ENCODE measurements around the gene PALLD. TPM values are rescaled to one million over a fixed set of nuclear protein-coding genes. Genes with fewer than 3 reads are reported as not detected.

Gene PALLD
- total RNA-seq, 1 experiment from 2014 or later = 23.7 TPM

DNA sequence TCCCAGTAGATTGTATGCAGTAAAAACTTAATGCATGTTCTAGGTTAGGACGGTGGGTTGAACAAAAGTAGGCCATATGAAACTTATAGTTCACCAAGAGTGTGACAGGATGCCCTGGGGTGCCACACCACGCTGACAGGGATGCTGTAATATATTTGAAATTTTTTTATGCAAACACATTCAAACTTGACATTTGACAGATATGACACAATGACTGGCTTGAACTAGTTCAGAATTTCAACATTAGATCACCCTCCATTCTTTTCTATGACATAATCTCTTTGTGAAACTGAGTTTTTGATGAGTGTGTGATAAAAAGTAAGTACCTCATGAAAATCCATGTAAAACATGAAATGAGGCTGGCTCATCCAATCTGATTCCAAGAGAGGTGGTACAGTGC lies 198.4 kb downstream of the PALLD start (continued):
- no peak for TF ChIP-seq ARID4B (CRISPR knock-in tag; IDR thresholded peaks at IDR 0.05; ENCODE audit: borderline replicate concordance)
- no peak for TF ChIP-seq FOXK1 (CRISPR knock-in tag; IDR thresholded peaks at IDR 0.05)

DNA sequence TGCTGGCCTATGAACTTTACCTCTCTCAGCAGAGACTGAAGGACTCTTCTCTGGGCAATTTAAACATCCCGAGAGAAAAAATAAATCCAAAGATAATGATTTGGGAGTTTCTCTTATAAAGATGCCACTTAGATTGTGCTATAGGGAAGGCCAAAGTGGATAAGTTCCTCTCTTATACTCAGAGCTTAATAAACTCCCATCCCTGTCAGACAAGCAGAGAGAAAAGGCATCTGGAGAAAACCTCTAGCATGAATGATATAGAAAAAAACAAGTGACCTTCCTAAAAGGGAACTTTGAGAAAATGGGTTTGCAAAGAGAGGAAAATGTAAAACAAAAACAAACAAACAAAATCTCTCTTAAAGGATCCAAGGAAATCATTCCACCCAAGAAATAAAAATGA lies 199.4 kb downstream of the PALLD start:
- H3K36me3 Mint-ChIP-seq = no peaks in the 10 kb centered on the region
- peaks cover 25% of the 10 kb centered on the region for H3K4me1 Mint-ChIP-seq
- ChIA-PET CTCF (no interaction called here), POLR2A (no interaction called here)
- no peaks in the 10 kb centered on the region for H3K9me3 Mint-ChIP-seq
- TF ChIP-seq IRF2 (CRISPR knock-in tag; IDR thresholded peaks at IDR 0.05; ENCODE audit: borderline replicate concordance, low read depth) = no peak
- DNase-seq (ENCODE audit: low spot score) = no peak
- no peak overlapping the region for H3K4me3 Mint-ChIP-seq
- no peaks in the 10 kb centered on the region for H3K27me3 Mint-ChIP-seq (ENCODE audit: low read depth)
- H3K27ac Mint-ChIP-seq = no peak overlapping the region
- no peak for ATAC-seq

DNA sequence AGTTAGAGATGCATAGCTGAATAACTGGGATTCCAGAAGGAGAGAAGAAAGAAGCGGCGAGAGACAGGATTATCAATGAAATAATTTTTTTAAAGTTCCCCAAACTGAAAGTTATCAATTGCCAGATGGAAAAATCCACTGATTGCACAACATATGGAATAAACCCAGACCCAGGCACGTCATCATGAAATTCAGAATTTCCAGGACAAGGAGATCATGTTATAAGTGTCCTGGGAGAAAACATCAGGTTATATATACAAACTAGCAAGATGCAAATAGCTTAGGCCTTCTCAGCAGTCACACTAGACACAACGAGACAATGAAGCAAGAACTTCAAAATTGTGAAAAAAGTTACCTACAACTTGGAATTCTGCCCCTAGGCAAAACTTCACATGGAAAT lies 200.0 kb downstream of the PALLD start:
- no peak for DNase-seq (ENCODE audit: low spot score)
- CTCF ChIA-PET = no interaction called here

GRCh38 chr4:168699224-168699878 lies 202.5 kb downstream of the PALLD start:
- ATAC-seq (no peak), DNase-seq (ENCODE audit: low spot score) (no peak)
- Mint-ChIP-seq H3K27me3 (ENCODE audit: low read depth) (no peaks in the 10 kb centered on the region), H3K4me1 (peaks cover 12% of the 10 kb centered on the region), H3K36me3 (no peaks in the 10 kb centered on the region), H3K4me3 (no peak overlapping the region), H3K9me3 (no peaks in the 10 kb centered on the region), H3K27ac (no peak overlapping the region)
- no peak for TF ChIP-seq ZNF121 (CRISPR knock-in tag; IDR thresholded peaks at IDR 0.05)
- peak; percentile 58; the same call in 1 of the 2 replicates for TF ChIP-seq GABPB1 (CRISPR knock-in tag; IDR thresholded peaks at IDR 0.05)
- ChIA-PET CTCF (no interaction called here), POLR2A (no interaction called here)

More for the DNA sequence above, 200.0 kb downstream of the PALLD start:
- POLR2A ChIA-PET = no interaction called here
- Mint-ChIP-seq H3K4me3 (no peak overlapping the region), H3K27ac (no peak overlapping the region), H3K36me3 (no peaks in the 10 kb centered on the region), H3K27me3 (ENCODE audit: low read depth) (no peaks in the 10 kb centered on the region), H3K9me3 (no peaks in the 10 kb centered on the region), H3K4me1 (peaks cover 19% of the 10 kb centered on the region)
- TF ChIP-seq E2F5 (CRISPR knock-in tag; IDR thresholded peaks at IDR 0.05) = no peak
- no peak for TF ChIP-seq ZNF671 (CRISPR knock-in tag; IDR thresholded peaks at IDR 0.05)
- no peak for TF ChIP-seq MLX (CRISPR knock-in tag; IDR thresholded peaks at IDR 0.05)
- ATAC-seq = no peak

DNA sequence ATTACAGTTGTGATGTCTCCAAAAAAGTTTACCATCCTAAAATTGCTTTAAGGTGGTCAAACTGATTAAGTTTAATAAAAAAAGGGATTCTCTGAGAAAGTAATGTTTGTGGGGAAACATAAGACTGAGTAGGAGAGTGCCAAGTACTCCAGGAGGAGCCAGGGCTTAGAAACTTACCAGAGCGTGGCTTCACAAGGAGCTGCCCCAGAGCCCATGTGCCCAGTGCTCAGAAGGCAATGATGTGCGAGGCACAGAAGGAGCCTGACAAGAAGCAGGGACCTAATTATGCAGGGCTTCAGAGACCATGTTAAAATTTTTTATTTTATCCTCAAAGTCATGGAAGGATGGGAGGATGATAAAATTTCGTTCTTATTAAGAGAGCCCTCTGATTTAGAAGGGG lies 204.2 kb downstream of the PALLD start:
- ChIA-PET CTCF (no interaction called here), POLR2A (no interaction called here)
- DNase-seq (ENCODE audit: low spot score) (no peak), ATAC-seq (no peak)
- Mint-ChIP-seq H3K36me3 (no peaks in the 10 kb centered on the region), H3K27ac (no peak overlapping the region), H3K9me3 (no peaks in the 10 kb centered on the region), H3K27me3 (ENCODE audit: low read depth) (no peaks in the 10 kb centered on the region), H3K4me3 (no peak overlapping the region), H3K4me1 (peaks cover 5% of the 10 kb centered on the region)
- TF ChIP-seq MXD4 (CRISPR knock-in tag; IDR thresholded peaks at IDR 0.05; ENCODE audit: borderline replicate concordance) = no peak
- TF ChIP-seq, protein P1, sequence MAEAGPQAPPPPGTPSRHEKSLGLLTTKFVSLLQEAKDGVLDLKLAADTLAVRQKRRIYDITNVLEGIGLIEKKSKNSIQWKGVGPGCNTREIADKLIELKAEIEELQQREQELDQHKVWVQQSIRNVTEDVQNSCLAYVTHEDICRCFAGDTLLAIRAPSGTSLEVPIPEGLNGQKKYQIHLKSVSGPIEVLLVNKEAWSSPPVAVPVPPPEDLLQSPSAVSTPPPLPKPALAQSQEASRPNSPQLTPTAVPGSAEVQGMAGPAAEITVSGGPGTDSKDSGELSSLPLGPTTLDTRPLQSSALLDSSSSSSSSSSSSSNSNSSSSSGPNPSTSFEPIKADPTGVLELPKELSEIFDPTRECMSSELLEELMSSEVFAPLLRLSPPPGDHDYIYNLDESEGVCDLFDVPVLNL (CRISPR knock-in tag; IDR thresholded peaks at IDR 0.05; ENCODE audit: borderline replicate concordance, low read depth) = no peak
- TF ChIP-seq, protein P2, sequence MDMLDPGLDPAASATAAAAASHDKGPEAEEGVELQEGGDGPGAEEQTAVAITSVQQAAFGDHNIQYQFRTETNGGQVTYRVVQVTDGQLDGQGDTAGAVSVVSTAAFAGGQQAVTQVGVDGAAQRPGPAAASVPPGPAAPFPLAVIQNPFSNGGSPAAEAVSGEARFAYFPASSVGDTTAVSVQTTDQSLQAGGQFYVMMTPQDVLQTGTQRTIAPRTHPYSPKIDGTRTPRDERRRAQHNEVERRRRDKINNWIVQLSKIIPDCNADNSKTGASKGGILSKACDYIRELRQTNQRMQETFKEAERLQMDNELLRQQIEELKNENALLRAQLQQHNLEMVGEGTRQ (CRISPR knock-in tag; IDR thresholded peaks at IDR 0.05) = no peak
- no peak for TF ChIP-seq ZNF281 (CRISPR knock-in tag; IDR thresholded peaks at IDR 0.05)
- TF ChIP-seq FOXP1 (CRISPR knock-in tag; IDR thresholded peaks at IDR 0.05; ENCODE audit: borderline replicate concordance) = no peak

Measured in WTC11 (cell line).